Sciatic nerve (tissue), 2 donors: ENCODE results near the gene ARFGEF3. TPM values are rescaled to one million over a fixed set of nuclear protein-coding genes. Genes with fewer than 3 reads are reported as not detected.
"Not testable (repeated sequence)": the region's sequence is repeated elsewhere in the genome, so short reads cannot be mapped to it uniquely, and the experiment has no call there.

Experiments
- ATAC-seq: fragments of 200-7000 bp; cut with Tn5 transposase; one replicate; pipeline ENCODE4 v1.9.1; 2020; ENCODE audit warnings: mild to moderate bottlenecking, moderate library complexity
- DNase-seq: peaks from one replicate; pipeline ENCODE4 v3.0.0-alpha.2; 2020; ENCODE audit warnings: low spot score
- intact Hi-C: fragments of 100-400 bp; cut with DNase I; formaldehyde crosslinking; loops from one replicate; pipeline ENCODE4 v1.14.2; 2022
- total RNA-seq: library from RNA; stranded (reverse); fragmentation: NEBNext Ultra II Directional; extraction: Animal tissue kit (Norgen Biotek cat#: 25700); gene quantifications from one replicate; pipeline ENCODE4 v1.2.1, GENCODE V29; 2021
- donor health status: DM: no; HTN: no; CAD: no.
- donor health status: DM: no; HTN: no; CAD: no.

ARFGEF3 gene
- total RNA-seq, 1 donor from 2014 or later = 7.4 TPM

DNA sequence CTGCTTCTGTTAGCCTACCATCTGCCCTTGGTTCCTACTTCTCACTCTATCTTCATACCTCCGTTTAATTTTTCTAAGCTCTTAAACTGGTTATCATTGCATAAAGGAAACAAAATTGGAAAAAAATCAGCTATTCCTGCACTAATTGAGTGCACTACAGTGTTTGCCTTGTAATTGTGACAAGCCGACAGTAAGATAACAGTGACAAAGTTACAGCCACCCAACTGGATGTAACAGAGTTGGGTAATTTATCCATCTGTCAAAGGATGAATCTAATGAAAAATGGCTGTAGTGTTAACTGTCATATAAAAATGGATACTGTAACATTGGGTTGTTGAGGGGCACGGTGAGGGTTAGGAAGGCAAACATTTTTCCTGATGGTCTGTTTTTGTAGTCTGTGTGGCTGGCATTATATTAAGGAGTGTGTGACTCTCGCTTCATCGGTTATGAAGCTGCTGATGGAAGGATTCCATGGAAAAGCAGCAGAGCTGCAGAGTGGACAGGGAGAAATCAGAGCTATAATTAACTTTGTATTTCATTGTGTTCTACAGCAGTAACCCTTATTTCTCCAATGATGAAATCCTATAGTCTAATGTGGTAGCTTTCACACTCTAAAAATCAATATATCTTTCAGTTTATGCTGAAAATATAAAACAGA lies 43.8 kb downstream of the ARFGEF3 start:
- no peak for DNase-seq
- intact Hi-C loops = no loop called here
- no peak for ATAC-seq

DNA sequence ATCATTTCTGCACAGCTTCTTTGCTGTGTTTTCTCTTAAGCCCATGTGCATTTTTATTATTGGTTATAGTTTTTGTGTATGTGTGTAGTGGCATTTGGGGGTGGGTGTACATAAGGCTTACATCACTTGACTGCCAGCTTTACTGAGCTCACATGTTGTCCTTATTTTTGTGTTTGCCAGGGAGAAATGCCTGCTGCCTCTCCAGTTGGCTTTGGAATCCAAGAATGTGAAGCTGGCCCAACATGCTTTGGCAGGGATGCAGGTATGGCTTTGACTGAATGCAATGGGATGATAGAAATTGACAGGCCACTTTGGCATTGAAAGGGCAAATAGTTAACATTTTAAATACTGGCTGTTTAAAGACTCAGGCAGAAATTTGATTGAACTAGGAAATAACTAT lies 45.1 kb downstream of the ARFGEF3 start:
- no peak for ATAC-seq
- intact Hi-C loops = no loop called here
- no peak for DNase-seq

DNA sequence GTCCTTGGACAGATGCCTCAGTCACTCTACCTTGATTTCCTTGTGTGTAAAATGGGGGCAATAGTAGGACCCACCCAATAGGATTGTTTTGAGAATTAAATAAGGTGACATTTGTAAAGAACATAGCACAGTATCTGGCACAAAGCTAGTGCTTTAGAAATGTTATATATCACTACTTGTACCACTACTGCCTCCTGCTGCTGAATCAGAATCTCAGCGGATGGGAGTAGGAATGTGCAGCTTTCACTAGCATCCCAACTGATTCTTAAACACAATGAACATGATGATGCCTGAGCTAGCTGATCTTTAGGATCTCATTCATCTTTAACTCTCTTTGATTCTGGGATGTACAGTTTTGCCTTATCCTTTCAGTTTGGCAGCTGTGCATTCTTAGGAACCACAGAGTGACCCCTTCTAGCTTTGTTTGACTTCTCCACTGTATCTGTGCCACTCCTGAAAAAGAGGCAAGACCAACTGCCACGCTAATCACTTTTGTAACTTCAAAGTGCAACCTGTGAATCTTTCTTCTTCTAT lies 49.4 kb downstream of the ARFGEF3 start:
- intact Hi-C loops = no loop called here
- ATAC-seq (no peak), DNase-seq (no peak)

DNA sequence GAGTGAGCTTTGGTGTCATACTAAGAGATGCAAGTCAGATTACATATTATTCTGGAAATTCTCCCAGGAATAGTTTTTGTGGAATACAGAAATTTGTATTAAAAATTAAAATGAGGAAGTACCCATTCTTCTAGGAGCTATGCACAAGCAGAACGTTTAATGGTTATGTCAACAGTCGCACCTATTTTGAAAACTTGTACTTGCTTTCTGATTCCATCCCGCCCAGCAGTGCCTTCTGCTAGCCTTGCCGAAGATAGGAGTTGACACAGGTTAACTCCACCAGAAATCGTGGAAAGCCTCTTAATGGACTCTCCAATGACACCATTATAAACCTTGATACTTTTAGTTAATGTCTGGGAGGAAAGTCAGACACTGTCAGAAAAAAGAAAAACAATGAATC lies 49.9 kb downstream of the ARFGEF3 start:
- intact Hi-C loops = no loop called here
- ATAC-seq = no peak
- DNase-seq = no peak

DNA sequence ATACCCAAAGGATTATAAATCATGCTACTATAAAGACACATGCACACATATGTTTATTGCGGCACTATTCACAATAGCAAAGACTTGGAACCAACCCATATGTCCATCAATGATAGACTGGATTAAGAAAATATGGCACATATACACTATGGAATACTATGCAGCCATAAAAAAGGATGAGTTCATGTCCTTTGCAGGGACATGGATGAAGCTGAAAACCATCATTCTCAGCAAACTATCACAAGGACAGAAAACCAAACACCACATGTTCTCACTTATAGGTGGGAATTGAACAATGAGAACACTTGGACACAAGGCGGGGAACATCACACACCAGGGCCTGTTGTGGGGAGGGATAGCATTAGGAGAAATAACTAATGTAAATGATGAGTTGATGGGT lies 50.8 kb downstream of the ARFGEF3 start:
- DNase-seq, intact Hi-C loops, ATAC-seq: not testable (repeated sequence)

DNA sequence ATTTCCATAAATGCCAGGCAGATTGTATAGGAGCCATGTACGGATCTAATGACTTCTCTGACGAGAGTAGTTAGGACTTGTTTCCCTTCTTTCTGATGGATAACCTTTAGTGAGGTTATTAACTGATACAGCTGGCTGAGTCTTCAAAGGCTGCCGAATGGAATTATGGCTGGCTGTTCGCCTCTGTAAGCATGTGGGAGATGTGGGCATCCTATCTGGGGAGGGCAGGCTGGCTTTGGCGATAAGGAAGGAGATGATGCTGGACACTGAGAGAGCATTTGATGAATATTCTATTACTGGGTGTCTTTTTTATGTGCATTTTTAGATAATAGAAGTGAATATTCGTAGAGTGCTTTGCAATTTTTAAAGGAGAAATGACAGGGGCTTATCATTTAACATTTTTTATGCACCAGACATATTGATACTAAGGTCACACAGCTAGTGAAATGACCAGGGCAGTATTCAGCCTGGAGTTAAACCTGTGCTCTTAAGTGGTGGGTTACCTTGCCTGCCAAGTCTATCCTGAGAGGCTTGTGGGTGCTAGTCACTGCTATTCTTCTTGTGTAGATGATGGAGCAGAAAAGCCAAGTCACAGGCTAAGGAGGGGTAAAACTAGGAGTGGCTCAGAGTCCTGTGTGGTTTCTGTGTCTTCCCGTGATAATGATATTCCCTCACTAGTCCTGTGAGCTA lies 53.5 kb downstream of the ARFGEF3 start:
- no peak for DNase-seq
- intact Hi-C loops = no loop called here
- ATAC-seq = no peak

DNA sequence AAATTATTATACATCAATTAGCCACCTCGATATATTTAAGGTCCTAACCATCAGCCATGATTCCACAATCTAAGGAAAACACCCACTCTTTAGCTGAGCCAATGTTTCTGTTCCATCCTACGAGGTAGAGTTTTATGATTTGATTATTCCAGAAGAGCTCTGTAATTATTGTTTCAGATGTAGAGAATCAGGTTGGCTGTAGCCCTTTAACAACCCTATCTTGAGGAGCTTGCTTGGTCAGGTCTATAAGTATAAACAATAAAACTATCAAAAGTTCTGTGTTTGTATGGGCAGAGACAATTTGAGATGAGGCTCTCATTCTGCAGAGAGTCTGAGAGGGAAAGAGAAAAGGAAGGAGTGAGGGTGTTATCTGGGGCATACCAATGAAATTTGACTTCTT lies 56.7 kb downstream of the ARFGEF3 start, which contains the start of gene PBOV1:
TSS of gene PBOV1 (minus strand) at position 43 of the 400 bp plus-strand sequence. CDS start 96 bp downstream, outside the sequence.
- ATAC-seq (no peak), DNase-seq (no peak)
- intact Hi-C loops = no loop called here

DNA sequence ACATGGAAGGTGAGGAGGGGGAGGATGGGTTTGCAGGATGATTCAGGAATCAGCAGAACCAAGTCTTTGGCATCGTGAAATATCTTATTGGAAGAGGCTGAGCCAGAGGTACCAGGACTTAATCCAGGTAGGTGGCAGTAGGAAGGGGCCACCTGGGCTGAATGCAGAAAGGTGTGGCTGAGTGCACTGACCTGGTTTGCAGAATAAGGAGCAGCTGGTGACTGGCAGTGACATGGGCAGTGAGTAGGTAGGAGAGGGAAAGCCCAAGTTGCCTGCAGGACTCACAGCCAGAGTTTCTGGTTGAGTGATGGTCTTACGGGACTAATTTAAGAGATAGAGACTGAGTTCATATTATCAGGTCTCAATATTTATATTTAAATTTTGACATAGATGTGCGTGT lies 57.7 kb downstream of the ARFGEF3 start:
- intact Hi-C loops = no loop called here
- ATAC-seq = no peak
- DNase-seq = no peak

DNA sequence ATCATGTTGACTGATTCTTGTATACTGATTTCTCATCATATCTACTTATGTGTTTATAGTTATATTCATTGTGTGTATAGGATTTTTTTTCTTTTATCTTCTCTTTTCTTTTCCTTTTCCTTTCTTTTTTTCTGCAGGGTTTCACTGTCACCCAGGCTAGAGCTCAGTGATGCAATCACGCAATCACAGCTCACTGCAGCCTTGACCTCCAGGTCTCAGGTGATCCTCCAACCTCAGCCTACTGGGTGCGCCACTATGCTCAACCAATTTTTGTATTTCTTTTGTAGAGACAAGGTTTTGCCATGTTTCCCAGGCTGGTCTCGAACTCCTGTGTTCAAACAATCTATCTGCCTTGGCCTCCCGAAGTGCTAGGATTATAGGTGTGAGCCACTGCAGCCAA lies 58.2 kb downstream of the ARFGEF3 start:
- no peak for DNase-seq

DNA sequence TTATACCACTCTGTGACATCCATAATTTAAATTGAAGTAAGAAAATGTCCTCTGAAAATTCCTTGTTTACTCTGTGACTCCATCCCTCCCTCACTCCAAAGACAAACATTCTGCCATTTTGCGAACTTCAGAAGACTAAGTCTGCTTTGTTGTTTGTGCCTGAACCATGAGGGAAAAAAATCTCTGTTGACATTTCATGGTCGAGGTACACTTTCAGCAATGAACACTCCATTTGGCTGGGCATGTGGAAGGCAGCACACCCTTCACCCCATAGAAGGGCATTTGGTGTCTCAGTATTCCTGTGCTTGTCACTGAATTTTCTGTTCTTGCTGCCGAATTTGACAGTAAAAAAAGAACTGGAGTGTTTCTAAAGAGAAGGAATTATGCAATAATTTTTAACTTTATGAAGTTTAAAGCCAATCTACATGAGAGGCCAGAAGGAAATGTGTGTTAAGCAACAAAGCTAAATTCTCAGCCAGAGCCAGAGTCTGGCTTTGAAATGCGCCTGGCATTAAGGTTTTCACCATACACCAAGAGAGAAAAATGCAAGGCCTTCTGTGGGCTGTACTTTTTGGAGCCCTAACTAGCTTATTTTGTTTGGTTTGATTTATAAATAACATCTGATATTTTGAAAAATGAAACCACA lies 61.3 kb downstream of the ARFGEF3 start:
- intact Hi-C loops = no loop called here
- DNase-seq (no peak), ATAC-seq (no peak)

More for the DNA sequence above, 58.2 kb downstream of the ARFGEF3 start:
- intact Hi-C loops = no loop called here
- ATAC-seq = no peak

DNA sequence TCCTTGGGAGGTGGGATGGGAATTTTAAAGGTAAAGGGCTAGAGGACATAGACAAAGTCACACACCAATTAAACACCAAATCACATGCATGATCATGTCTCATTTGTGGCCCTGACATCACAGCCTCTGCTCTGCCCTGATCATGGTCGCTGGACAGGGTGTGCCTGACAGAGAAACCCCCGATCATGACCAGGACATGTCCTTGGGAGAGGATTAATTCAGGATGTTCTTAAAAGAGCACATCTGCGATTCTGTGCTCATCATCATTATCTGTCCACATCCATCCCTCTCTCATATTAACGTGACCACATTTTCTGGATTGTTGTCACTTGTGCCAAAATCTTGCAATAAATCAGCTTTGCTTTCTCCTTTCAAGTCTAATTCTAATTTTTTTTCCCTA lies 64.2 kb downstream of the ARFGEF3 start:
- ATAC-seq = no peak
- intact Hi-C loops = no loop called here

DNA sequence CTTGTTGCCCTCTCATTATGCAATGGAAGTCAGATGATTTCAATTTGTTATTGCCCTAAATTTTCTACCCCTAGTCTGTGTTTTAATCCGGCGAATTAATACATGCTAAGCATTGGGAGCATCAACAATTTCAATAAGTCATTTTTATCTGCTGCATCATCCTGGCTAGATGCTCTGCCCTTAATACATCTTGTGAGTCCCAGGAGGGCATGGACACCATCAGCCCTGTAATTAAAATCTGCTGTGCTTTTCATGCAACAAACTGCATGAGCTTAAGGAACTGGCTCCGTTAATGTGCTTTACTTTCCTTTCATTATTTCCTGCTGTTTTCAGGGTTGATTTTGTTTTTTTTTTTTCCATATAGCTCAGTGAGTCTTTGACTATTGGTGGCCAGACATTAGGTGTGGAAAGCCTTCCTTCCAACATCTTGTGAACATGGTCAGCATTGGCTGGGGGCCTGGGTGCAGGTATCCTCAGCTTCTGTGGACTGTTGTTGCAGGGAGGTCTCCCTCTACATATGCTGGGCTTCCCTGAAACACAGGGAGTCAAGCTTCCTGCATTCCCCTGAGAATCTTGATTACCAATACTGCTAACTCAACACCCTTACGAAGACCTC lies 65.1 kb downstream of the ARFGEF3 start:
- ATAC-seq (no peak), DNase-seq (no peak)
- intact Hi-C loops = no loop called here

More for the DNA sequence above, 64.2 kb downstream of the ARFGEF3 start:
- no peak for DNase-seq

DNA sequence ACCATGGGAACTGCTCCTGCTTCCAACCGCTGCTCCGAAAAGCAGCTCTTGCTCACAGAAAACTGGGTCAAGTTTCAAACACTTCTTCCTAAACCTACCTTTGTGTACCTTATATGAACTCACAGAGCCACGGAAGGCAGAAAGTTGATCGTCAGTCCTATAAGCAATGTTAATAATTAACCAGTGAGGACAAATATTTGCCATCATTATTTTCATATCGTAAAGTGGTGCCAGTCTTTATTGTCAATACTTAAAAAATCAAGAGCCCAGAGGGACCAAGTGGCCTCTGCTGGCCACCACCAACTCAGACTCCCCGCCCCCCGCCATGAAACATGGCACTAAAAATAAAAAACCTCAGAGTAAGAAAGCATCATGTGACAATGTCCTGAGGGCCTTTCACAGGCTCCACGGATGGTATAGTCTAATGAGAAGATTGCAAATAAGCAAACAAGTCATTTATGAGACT lies 65.6 kb downstream of the ARFGEF3 start:
- ATAC-seq (no peak), DNase-seq (no peak)
- intact Hi-C loops = no loop called here

DNA sequence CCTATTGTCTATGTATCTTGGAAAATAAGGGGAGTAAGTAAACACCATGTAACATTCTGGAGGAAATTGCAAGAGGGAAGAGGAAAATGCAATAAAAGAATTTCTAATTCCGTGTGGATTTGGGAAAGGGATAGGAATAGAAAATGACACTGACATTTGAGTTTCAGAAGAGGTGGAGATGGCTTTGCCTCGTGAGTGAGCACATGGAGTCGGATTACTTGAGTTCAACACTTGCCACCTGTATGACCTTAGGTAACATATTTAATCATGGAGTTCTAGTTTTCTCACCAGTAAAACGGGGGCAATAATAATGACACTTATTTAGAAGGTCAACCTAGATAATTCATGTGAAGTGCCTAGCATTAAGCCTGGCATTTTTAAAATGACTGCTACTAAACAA lies 67.3 kb downstream of the ARFGEF3 start:
- DNase-seq (no peak), ATAC-seq (no peak)
- intact Hi-C loops = no loop called here

DNA sequence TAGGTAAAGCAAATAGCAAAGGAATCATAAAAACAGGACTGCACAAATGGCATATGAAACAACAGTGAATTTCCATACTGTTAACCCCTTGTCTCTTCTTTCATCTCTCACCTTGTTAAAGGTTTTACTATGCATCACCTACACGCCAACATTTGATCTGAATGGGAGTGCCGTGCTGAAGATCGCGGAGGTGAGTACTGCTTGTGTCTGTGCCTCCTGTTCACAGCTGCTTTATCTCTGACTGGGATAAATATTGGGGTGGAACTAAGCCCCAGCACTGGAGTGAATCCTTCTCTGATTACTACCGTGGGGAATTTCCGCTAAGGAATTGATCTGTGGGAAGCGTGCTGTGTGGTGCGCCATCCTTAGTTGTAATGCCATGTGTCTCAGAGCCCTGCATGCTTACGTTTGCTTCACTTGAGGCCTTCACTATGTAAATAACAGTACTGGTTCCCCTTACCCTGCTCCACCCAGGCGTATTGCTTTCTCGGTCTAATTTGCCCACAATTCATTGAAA lies 68.0 kb downstream of the ARFGEF3 start:
- ATAC-seq (no peak), DNase-seq (no peak)
- intact Hi-C loops = no loop called here

DNA sequence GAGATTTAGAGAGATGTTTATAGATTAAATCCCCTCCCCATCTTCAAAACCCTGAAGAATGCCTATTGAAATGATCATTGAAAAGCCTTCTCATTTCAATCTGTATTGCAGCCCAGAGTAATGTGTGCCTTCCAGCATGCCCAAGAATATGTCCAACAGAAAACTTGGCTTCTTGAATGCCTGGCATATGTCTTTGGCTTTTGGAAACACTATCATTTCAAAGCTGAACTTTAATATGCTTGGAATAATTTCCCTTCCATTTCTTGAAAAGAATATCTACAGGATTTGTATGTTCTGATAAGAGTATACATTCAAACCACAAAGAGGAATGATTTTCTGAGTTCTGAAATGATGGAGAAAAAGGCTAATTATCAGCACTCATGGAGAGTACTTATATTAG lies 68.5 kb downstream of the ARFGEF3 start:
- ATAC-seq (no peak), DNase-seq (no peak)
- intact Hi-C loops = no loop called here

DNA sequence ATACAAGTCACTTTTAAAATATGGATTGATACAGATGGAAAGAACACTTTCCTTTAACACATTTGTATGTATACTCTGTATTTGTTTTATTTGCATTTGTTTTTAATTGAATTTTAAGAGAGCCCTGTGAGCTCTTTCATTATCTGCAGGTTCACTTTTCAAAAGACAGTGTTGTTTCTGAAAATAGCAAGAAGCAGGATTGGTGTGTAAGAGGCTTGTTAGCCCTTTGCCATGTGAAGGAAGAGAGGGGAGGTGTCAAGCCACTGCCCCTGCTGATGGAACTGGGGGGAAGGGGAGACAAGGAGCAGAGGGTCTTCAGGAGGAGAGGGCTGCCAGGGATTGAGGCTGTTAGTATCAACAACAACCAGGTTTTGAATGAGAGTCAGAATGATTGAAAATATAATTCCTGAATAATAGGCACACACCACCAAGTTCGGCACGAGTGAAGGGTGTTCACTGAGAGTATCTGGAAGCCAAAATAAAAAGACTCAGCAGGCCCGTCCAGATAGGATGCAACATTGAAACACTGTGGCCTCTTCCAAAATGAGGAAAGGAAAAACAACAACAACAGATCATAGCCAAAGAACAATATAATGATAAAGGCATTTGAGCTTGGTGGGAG lies 69.1 kb downstream of the ARFGEF3 start:
- ATAC-seq (no peak), DNase-seq (no peak)
- intact Hi-C loops = no loop called here

DNA sequence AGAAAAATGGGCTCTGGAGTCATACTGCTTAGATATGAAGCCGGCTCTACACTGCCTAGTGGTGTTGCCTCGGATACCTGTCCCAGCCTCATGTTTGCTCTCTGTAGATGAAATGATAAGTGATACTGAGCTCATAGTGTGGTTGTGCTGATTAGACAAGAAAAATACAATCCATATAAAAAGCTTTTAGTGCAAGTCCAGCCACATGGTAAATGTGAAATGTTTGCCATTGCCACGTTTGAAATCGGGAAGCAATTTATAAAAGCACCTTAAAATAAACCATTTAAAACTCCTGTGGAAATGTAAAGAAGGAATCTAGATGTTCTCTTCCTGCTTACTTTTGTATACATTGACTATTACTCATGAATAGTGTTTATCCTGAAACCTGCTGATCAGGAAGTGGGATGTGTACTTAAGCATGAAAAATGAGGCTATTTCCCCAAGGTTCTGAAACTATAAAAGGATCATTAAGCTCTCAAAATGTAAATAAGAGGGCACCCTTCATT lies 69.7 kb downstream of the ARFGEF3 start:
- intact Hi-C loops = no loop called here
- DNase-seq = no peak
- ATAC-seq = no peak

DNA sequence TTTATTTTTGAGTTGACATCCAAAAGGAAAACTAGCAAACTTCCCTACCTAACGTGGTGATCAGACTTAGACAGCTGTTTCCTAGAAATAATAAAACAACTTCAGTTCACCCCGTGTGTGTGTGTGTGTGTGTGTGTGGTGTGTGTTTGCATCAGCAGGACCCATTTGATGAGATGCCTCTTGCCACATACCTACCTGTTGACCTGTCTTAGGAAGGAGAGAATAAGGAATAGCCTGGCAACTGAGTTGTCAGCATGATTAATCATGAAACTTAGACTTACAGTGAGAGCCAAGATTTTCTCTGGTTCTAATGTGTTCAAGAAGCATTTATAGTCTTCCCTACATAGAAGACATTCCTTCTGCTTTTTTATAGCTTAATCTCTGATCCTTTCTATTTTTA lies 72.6 kb downstream of the ARFGEF3 start:
- ATAC-seq (no peak), DNase-seq (no peak)
- intact Hi-C loops = no loop called here
